ENCODE measurements around the gene HOXD9.

DNA sequence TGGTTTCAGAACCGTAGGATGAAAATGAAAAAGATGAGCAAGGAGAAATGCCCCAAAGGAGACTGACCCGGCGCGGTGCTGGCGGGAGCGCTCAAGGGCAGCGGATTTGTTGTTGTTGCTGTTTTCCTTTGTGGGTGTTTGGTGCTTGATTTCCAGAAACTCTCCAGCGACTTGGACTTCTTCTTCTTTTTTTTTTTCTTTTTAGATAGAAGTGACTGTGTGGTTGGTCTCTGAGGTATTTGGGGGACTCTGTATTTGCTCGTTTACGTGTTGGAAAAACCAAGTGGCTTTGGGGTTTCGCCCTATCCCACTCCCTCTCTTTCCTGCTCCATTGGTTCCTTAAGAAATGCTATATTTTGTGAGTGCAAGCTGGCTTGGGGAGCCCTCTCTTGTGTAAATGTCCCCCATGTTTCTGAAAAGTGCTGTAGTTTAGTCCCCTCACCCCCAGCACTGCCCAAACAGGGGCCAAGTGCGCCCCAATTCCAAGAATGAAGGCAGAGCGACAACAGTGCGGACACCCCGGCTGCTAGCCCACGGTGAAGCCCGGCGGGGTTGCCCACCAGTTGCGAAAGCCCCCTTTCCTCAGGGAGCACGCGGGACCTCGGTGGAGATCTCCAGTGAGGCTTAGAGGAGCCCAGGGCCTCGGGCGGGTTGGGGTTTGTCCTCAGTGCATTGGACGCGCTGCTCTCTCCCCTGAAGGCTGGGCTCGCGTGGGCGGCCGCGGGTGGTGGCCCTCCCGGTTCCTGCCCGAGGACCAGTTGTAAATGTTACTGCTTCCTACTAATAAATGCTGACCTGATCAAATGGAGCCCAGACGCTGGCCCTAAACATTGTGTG is 1.8 kb downstream of the HOXD9 start:
- TF ChIP-seq, protein P1, sequence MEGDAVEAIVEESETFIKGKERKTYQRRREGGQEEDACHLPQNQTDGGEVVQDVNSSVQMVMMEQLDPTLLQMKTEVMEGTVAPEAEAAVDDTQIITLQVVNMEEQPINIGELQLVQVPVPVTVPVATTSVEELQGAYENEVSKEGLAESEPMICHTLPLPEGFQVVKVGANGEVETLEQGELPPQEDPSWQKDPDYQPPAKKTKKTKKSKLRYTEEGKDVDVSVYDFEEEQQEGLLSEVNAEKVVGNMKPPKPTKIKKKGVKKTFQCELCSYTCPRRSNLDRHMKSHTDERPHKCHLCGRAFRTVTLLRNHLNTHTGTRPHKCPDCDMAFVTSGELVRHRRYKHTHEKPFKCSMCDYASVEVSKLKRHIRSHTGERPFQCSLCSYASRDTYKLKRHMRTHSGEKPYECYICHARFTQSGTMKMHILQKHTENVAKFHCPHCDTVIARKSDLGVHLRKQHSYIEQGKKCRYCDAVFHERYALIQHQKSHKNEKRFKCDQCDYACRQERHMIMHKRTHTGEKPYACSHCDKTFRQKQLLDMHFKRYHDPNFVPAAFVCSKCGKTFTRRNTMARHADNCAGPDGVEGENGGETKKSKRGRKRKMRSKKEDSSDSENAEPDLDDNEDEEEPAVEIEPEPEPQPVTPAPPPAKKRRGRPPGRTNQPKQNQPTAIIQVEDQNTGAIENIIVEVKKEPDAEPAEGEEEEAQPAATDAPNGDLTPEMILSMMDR (IDR thresholded peaks at IDR 0.05), result no peak
- TF ChIP-seq POLR2A (IDR thresholded peaks at IDR 0.05), result no peak
